Activated T-cell treated with anti-CD3 and anti-CD28 coated beads for 24 hours (primary cell): ENCODE results near the gene PKN3.

Experiments
- DNase-seq: peaks from one replicate; pipeline ENCODE4 v3.0.0-alpha.2; 2020; ENCODE audit warnings: low read depth

PKN3 gene

GRCh38 chr9:128716581-128717254 is 14.4 kb downstream of the PKN3 start:
- DNase-seq = no peak

- DNase-seq = no peak
Measured at GRCh38 chr9:128718047-128718446, 15.7 kb downstream of the PKN3 start.

- no peak for DNase-seq
Measured at GRCh38 chr9:128718475-128718874, 16.2 kb downstream of the PKN3 start.

GRCh38 chr9:128719919-128720605 is 17.8 kb downstream of the PKN3 start:
- DNase-seq = no peak

GRCh38 chr9:128720841-128721486 is 18.7 kb downstream of the PKN3 start:
- DNase-seq = no peak

- no peak for DNase-seq
Measured at GRCh38 chr9:128721487-128722010, 19.2 kb downstream of the PKN3 start.

- no peak for DNase-seq
Measured at GRCh38 chr9:128722380-128723351, 20.4 kb downstream of the PKN3 start.

DNA sequence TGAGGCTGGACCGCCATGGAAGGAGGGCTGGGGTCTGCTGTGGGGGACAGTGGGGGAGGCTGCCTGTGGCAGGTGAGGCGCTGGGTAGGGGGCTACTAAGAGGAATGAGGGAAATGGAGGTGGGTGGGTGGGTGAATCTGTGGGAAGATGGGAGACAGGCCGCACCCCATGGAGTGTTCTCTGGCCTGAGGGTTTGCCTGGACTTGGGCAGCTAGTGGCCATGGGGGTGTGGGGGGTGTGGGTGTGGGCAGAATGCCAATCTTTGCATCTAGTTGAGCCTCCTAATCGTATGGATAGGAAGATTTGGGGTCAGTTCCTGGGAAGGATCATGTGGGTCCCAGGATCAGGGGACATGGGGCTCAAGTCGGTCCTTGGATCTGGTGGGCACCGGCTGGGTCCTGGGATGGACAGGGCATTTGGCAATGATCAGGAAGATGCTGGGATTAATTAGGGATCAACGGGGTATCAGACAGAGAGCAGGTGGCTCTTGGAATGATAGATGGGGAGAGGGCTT is 21.1 kb downstream of the PKN3 start:
- no peak for DNase-seq

GRCh38 chr9:128723866-128724743 is 21.8 kb downstream of the PKN3 start, which contains the start of gene ZDHHC12:
Gene ZDHHC12, minus strand, starts transcription at chr9:128724127. Its CDS starts 34 bp downstream, at chr9:128724093.
- peak; percentile 98 for DNase-seq

DNA sequence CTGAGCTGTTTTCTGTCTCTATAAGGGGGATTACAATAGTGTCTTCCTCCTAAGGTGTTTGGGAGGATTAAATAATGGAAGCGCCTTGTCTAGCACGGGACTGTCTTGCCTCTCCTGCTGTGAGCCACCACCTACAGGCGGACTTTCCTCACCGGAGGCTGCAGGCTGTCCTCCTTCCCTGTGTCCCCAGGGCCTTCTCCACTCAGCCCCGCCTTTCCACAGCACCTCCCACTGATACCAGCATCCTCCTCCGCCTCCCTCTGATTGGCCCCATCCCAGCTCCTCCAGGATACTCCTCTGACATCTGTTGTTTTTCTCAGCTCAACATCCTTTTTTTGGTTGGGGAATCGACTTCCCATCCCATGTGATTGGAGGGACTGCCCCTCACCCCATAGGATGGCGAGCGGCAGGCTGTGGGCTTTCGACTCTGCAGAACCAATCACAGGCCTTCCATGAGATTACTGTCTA is 22.5 kb downstream of the PKN3 start:
- DNase-seq = no peak

- no peak for DNase-seq
Measured at GRCh38 chr9:128727640-128728248, 25.4 kb downstream of the PKN3 start.

GRCh38 chr9:128728298-128728697 is 26.0 kb downstream of the PKN3 start:
- no peak for DNase-seq

GRCh38 chr9:128729302-128729701 is 27.0 kb downstream of the PKN3 start:
- no peak for DNase-seq

DNA sequence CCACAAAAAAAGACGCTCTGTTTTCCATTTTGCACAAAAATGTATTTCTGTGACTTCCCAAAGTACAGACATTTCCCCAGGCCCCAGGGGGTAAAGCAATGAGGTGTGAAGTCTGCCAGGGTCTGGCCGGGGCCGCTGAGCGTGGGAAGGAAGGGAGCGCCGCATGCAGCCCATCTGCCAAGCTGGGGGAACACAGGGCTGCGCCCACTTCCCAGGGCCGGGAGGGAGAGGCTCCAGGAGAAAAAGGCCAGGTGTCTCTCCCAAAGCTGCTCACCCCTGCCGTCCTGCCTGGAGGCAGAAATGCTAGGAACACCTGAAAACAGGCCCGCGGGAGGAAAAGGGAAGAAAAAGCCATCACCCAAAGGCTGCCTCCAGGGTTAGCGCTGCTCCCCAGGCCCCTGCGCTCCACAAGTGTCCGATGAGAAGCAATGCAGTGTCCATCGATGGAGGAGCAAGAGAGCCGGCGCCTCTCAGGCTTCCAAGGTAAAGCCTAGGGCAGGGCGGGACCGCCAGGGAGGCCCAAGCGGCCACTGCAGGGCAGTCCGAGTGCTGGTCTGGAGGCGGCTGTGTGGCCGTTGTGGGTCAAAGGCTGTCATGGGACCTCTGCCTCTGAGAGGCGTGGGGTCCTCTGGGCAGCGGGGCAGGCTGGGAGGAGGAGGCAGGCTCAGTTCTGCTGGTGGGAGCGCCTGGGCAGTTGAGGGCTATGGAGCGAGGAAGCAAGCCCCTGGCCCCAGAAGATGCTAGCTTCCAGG is 27.6 kb downstream of the PKN3 start:
- DNase-seq = no peak

- DNase-seq = no peak
Measured at GRCh38 chr9:128731093-128731492, 28.8 kb downstream of the PKN3 start.

- no peak for DNase-seq
Measured at GRCh38 chr9:128731691-128732090, 29.4 kb downstream of the PKN3 start.

DNA sequence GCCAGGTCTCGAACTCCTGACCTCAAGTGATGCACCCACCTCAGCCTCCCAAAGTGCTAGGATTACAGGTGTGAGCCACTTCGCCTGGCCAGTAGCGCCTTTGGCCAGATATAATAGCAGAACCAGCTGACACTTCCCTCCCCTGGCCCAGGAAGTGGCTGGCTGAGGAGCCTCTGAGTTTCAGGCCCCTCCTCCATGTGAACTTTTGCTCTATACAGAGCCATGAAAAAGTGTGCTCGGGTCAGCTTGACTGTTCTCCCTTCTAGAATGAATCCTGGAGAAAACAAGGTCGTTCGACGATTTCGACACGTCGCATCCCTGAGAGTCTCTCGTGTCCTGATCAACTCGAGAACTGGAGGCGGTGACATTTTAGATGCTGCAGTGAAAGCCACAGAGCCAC is 30.3 kb downstream of the PKN3 start:
- no peak for DNase-seq

DNA sequence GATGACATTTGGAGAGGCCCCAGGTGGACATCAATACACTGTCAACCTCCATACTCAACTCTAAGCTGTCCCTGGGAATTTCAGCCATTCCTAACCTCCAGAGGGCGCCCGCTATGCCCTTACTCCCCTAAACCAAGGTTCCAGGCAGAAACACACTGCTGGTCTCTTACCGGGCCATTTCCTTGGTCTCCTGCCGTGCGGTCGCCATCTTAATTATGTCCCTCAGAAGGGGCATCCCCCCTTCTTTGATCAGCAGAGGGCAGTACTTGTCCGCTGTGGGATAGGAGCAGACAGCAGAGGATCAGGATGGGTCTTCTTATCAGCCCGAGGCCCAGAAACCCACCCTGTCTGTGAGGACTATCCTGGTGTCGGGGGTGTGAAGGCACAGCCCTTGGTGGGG is 31.0 kb downstream of the PKN3 start:
- no peak for DNase-seq

- DNase-seq = no peak
Measured at GRCh38 chr9:128735373-128735772, 33.1 kb downstream of the PKN3 start.
